Trophoblast cell (in vitro differentiated cells and primary cell): ENCODE results near the gene RBM14.

Source experiments
- DNase-seq, 2 donors: peaks; one replicate each; pipeline ENCODE4 v3.0.0-alpha.2; 2016
- H2AFZ ChIP-seq: 2 replicates; pipeline ENCODE4 v1.6.1; 2013; ENCODE audit warnings: low read length, moderate library complexity, mild to moderate bottlenecking; ENCODE audit not compliant: insufficient read depth, poor library complexity
- H2AK5ac ChIP-seq: 2 replicates; pipeline ENCODE4 v1.6.1; 2013; ENCODE audit warnings: mild to moderate bottlenecking, low read length
- H2BK120ac ChIP-seq: 2 replicates; pipeline ENCODE4 v1.6.1; 2013; ENCODE audit warnings: low read length, mild to moderate bottlenecking, moderate library complexity; ENCODE audit not compliant: insufficient read depth, poor library complexity
- H2BK12ac ChIP-seq: 2 replicates; pipeline ENCODE4 v1.6.1; 2013; ENCODE audit warnings: mild to moderate bottlenecking, low read length, moderate library complexity
- H2BK5ac ChIP-seq: 2 replicates; pipeline ENCODE4 v1.6.1; 2013; ENCODE audit warnings: low read length, low read depth, moderate library complexity, mild to moderate bottlenecking; ENCODE audit not compliant: poor library complexity
- H3K14ac ChIP-seq: 2 replicates; pipeline ENCODE4 v1.6.1; 2013; ENCODE audit warnings: mild to moderate bottlenecking, low read length
- H3K18ac ChIP-seq: 2 replicates; pipeline ENCODE4 v1.6.1; 2013; ENCODE audit warnings: mild to moderate bottlenecking, low read length
- H3K23ac ChIP-seq: 2 replicates; pipeline ENCODE4 v1.6.1; 2013; ENCODE audit warnings: low read length
- H3K27ac ChIP-seq: 2 replicates; pipeline ENCODE4 v1.5.1; 2013; ENCODE audit warnings: low read depth, mild to moderate bottlenecking, inconsistent platforms, low read length, moderate library complexity
- H3K27me3 ChIP-seq: 2 replicates; pipeline ENCODE4 v1.6.1; 2013; ENCODE audit warnings: inconsistent platforms, mild to moderate bottlenecking, low read length, moderate library complexity; ENCODE audit not compliant: insufficient read depth
- H3K36me3 ChIP-seq, 2 experiments: 1 replicate in 1 of 2; 2 replicates in 1 of 2; pipeline ENCODE4 v1.6.1; 2013; ENCODE audit warnings: low read length in 2 of 2, mild to moderate bottlenecking in 2 of 2, moderate library complexity in 1 of 2; ENCODE audit not compliant: insufficient read depth in 2 of 2, control insufficient read depth in 1 of 2
- H3K4ac ChIP-seq: 2 replicates; pipeline ENCODE4 v1.6.1; 2013; ENCODE audit warnings: low read depth, mild to moderate bottlenecking, low read length, moderate library complexity
- H3K4me1 ChIP-seq, 2 experiments: 1 replicate in 1 of 2; 2 replicates in 1 of 2; pipeline ENCODE4 v1.6.1; 2013; ENCODE audit warnings: low read length in 2 of 2, mild to moderate bottlenecking in 2 of 2, moderate library complexity in 1 of 2; ENCODE audit not compliant: insufficient read depth in 2 of 2, control insufficient read depth in 1 of 2
- H3K4me2 ChIP-seq: 2 replicates; pipeline ENCODE4 v1.6.1; 2013; ENCODE audit warnings: inconsistent platforms, mild to moderate bottlenecking, low read length, moderate library complexity
- H3K4me3 ChIP-seq: 2 replicates; pipeline ENCODE4 v1.5.1; 2013; ENCODE audit warnings: mild to moderate bottlenecking, low read depth, low read length, inconsistent platforms
- H3K79me1 ChIP-seq: one replicate; pipeline ENCODE4 v1.6.1; 2013; ENCODE audit warnings: low read length
- H3K79me2 ChIP-seq: 2 replicates; pipeline ENCODE4 v1.6.1; 2013; ENCODE audit warnings: low read length, mild to moderate bottlenecking; ENCODE audit not compliant: control insufficient read depth, insufficient read depth, poor library complexity
- H3K9ac ChIP-seq: 2 replicates; pipeline ENCODE4 v1.6.1; 2013; ENCODE audit warnings: mild to moderate bottlenecking, low read length
- H3K9me3 ChIP-seq: 2 replicates; pipeline ENCODE4 v1.6.1; 2013; ENCODE audit warnings: low read depth, mild to moderate bottlenecking, control low read depth, inconsistent platforms, low read length; ENCODE audit not compliant: insufficient read depth
- H4K12ac ChIP-seq: 2 replicates; pipeline ENCODE4 v1.6.1; 2013; ENCODE audit warnings: low read depth, mild to moderate bottlenecking, low read length, moderate library complexity
- H4K8ac ChIP-seq: 2 replicates; pipeline ENCODE4 v1.6.1; 2013; ENCODE audit warnings: low read depth, mild to moderate bottlenecking, low read length, moderate library complexity
- H4K91ac ChIP-seq: one replicate; pipeline ENCODE4 v1.6.1; 2013; ENCODE audit warnings: low read depth, mild to moderate bottlenecking, low read length, moderate library complexity
- WGBS: extraction: QIAGEN DNeasy Blood & Tissue Kit; methylation state at CpG from one replicate; pipeline ENCODE4 v1.1.7; 2013; ENCODE audit warnings: missing lambda C conversion rate; ENCODE audit not compliant: insufficient read length, insufficient coverage; ENCODE audit errors: extremely low coverage; 5-methylcytosine and 5-hydroxymethylcytosine counted together

Gene RBM14

DNA sequence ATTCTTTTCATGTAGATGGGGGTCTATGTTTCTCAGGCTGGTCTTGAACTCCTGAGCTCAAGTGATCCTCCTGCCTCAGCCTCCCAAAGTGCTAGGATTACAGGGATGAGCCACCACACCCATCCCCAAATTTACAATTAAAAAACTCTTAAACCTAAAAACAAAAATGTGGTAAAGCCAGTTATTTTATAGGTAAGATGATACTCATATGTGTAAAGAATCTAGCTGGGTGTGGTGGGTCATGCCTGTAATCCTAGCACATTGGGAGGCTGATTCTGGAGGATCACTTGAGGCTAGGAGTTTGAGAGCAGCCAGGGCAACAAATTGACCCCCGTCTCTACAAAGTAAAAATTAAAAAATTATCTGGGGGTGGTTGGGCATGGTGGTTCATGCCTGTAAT is 4.0 kb upstream of the RBM14 start:
- no peak overlapping the region for H2AK5ac ChIP-seq
- H4K12ac ChIP-seq, result no peak overlapping the region
- H3K27ac ChIP-seq, result no peak overlapping the region
- no peak overlapping the region for H2BK5ac ChIP-seq
- WGBS, result no CpG with 5 or more reads among the region's 1 CpG
- H3K4me1 ChIP-seq, result no peaks in the 10 kb centered on the region
- no peak overlapping the region for H3K4me2 ChIP-seq
- no peaks in the 10 kb centered on the region for H3K36me3 ChIP-seq
- no peak for DNase-seq
- H3K27me3 ChIP-seq, result no peaks in the 10 kb centered on the region
- H3K23ac ChIP-seq, result no peak overlapping the region
- H3K79me1 ChIP-seq, result peaks cover 13% of the 10 kb centered on the region
- H3K4me3 ChIP-seq, result no peak overlapping the region
- H4K91ac ChIP-seq, result no peak overlapping the region
- no peak overlapping the region for H2AFZ ChIP-seq
- H2BK12ac ChIP-seq, result no peak overlapping the region
- H3K14ac ChIP-seq, result no peak overlapping the region
- H4K8ac ChIP-seq, result no peak overlapping the region
- no peak overlapping the region for H3K18ac ChIP-seq
- no peak overlapping the region for H3K9ac ChIP-seq
- no peaks in the 10 kb centered on the region for H3K9me3 ChIP-seq
- no peak overlapping the region for H3K4ac ChIP-seq
- no peak overlapping the region for H2BK120ac ChIP-seq
- H3K79me2 ChIP-seq, result peaks cover 12% of the 10 kb centered on the region

DNA sequence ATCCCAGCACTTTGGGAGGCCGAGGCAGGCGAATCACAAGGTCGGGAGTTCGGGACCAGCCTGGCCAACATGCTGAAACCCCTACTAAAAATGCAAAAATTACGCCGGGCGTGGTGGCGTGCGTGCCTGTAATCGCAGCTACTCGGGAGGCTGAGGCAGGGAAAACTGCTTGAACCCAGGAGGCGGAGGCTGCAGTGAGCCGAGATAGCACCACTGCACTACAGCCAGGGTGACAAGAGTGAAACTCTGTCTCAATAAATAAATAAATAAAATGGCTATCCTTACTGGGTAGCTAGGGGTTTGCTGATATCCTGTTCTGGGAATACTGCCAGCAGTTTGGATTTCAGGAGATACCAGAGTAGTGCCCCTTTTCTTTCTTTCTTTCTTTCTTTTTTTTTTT is 2.4 kb upstream of the RBM14 start:
- Histone ChIP-seq H3K79me1 (peaks cover 13% of the 10 kb centered on the region), H3K4me1 (peaks cover 5 to 7% of the 10 kb centered on the region in 2 experiments), H2BK5ac (no peak overlapping the region), H2BK120ac (no peak overlapping the region), H3K36me3 (peaks cover 0 to 3% of the 10 kb centered on the region in 2 experiments), H4K8ac (no peak overlapping the region), H3K27me3 (no peaks in the 10 kb centered on the region), H3K18ac (no peak overlapping the region), H3K14ac (no peak overlapping the region), H3K23ac (no peak overlapping the region), H4K12ac (no peak overlapping the region), H3K9ac (no peak overlapping the region), H3K4me3 (no peak overlapping the region), H2BK12ac (no peak overlapping the region), H3K4ac (no peak overlapping the region), H3K79me2 (peaks cover 24% of the 10 kb centered on the region), H3K4me2 (no peak overlapping the region), H3K27ac (no peak overlapping the region), H4K91ac (no peak overlapping the region), H2AK5ac (no peak overlapping the region), H3K9me3 (no peaks in the 10 kb centered on the region), H2AFZ (no peak overlapping the region)
- no CpG with 5 or more reads among the region's 13 CpGs for WGBS
- no peak for DNase-seq

DNA sequence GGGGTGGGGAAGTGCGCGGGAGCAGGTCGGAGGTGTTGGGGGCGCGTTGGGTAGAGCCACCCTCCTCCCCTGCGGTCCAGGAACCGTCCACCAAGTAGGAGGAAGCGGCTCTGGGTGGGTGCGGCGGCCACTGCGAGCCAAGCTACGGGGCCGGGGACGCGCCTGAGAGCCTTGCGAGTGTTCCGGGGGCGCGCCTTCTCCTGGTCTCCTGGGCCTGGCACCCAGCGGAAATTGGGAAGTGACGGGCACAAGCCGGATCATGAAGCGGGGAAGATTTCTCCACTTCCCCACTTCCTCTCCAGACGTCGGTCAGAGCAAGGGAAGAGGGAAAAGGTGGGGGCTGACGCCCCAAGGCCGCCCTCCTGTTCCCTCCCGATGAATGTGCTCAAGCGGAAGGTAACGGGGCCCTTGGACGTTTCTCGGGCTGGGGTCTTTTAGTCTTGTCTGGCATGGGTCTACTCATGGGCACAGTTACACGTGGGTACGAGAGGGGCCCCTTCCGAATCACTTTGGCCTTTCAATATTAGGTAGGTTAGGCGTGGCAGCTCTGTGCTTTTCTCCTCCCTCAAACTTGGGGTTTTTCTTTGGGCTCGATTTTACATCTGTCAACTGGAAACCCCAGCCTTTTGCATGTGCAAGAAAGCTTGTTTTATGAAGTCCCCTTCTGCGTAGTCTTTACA is 865 bp downstream of the RBM14 start:
- Histone ChIP-seq H3K27me3 (no peaks in the 10 kb centered on the region), H3K79me1 (peaks cover 13% of the 10 kb centered on the region), H3K4me1 (peaks cover 5 to 7% of the 10 kb centered on the region in 2 experiments), H3K23ac (peak overlapping the region; percentile 25), H4K91ac (peak overlapping the region; percentile 38), H3K14ac (peak overlapping the region; percentile 89), H4K8ac (peak overlapping the region; percentile 91), H2BK12ac (no peak overlapping the region), H3K18ac (peak overlapping the region; percentile 16), H3K79me2 (peaks cover 30% of the 10 kb centered on the region), H3K27ac (peak overlapping the region; percentile 11), H3K9me3 (no peaks in the 10 kb centered on the region), H3K4me3 (peak overlapping the region; percentile 94), H3K9ac (peak overlapping the region; percentile 89), H3K36me3 (peaks cover 0 to 4% of the 10 kb centered on the region in 2 experiments), H2AFZ (no peak overlapping the region), H3K4me2 (peak overlapping the region; percentile 97), H4K12ac (no peak overlapping the region), H2BK120ac (peak overlapping the region; percentile 16), H2BK5ac (peak overlapping the region; percentile 32), H2AK5ac (peak overlapping the region; percentile 28), H3K4ac (peak overlapping the region; percentile 99)
- peak; percentile 30 to 63 for DNase-seq
- no CpG with 5 or more reads among the region's 38 CpGs for WGBS

- Histone ChIP-seq H3K4me1 (peaks cover 5 to 10% of the 10 kb centered on the region in 2 experiments), H2AFZ (no peak overlapping the region), H2BK12ac (no peak overlapping the region), H4K8ac (no peak overlapping the region), H3K79me2 (peaks cover 41% of the 10 kb centered on the region), H3K23ac (no peak overlapping the region), H3K9me3 (no peaks in the 10 kb centered on the region), H3K9ac (no peak overlapping the region), H3K4me3 (no peak overlapping the region), H3K4me2 (peak overlapping the region; percentile 97), H3K79me1 (peaks cover 13% of the 10 kb centered on the region), H3K18ac (no peak overlapping the region), H4K12ac (no peak overlapping the region), H3K27ac (peak overlapping the region; percentile 37), H4K91ac (no peak overlapping the region), H3K14ac (no peak overlapping the region), H3K36me3 (peaks cover 3 to 18% of the 10 kb centered on the region in 2 experiments), H2AK5ac (no peak overlapping the region), H2BK5ac (no peak overlapping the region), H3K4ac (peak overlapping the region; percentile 99), H3K27me3 (no peaks in the 10 kb centered on the region), H2BK120ac (no peak overlapping the region)
- peak; percentile 57 to 82 for DNase-seq
- no CpG with 5 or more reads among the region's 4 CpGs for WGBS
Observed at GRCh38 chr11:66619080-66619554, 2.7 kb downstream of the RBM14 start.
